HG03457 (cell line): ENCODE data around the gene GAMT.
"Not testable (repeated sequence)": the region's sequence is repeated elsewhere in the genome, so short reads cannot be mapped to it uniquely, and the experiment has no call there.

Source experiments
- ATAC-seq: cut with Tn5 transposase; IDR thresholded peaks from one replicate; pipeline ENCODE4 v1.9.1; 2021; ENCODE audit warnings: moderate number of reproducible peaks; ENCODE audit not compliant: unreplicated experiment

GAMT gene

DNA sequence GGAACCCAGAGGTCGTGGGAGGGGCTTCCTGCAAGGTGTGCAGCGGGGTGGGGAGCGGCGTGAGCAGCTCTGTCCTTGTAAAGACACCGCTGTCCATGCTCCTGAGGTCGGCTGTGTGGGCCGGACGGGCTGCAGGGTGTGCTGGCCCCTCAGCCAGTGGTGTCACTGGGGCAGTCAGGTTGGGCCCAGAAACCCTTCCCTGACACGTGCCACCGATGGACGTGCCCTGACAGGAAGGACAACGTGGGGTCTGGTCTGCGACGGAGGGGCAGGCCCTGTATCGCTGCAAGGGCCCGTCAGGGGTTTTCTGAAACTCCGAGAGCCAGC, 32.7 kb upstream of the GAMT start:
- no peak for ATAC-seq

GRCh38 chr19:1433119-1434039, 32.0 kb upstream of the GAMT start:
- no peak for ATAC-seq

GRCh38 chr19:1432507-1432887, 31.2 kb upstream of the GAMT start:
- ATAC-seq: no peak

DNA sequence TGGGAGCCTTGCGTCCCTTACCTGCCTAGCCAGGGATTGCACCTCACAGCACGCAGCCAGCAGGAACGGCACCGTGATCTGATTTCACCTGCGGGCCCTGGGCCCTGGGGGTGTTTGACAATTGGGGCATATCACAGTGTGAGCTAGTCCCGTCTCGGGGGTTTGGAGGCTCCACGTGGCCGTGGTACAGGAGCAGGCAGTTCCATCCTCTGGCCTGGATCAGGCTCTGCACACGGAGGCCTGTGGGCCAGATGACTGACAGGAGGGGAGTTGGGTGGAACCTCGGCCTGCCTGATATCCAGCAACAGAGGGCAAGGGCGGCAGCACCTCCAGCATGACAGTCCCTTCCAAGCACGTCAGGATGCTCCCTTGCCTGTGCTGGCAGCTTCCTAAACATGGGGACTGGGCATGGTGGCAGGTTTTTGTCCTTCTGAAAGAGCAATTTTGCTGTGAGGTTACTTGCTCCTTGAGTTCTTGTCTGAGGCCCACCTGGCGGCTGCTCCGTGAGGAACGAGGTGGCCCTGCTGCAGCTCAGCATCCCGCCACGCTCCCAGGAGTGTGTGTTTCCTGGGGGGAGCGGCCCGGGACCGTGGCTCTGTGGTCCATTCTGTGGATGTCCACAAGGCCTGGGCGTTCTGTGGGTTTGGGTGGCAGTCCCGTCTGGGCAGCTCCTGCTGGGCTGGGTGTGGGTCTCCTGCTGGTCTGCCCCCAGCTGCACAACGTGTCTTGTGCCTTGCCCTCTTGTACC, 30.6 kb upstream of the GAMT start:
- no peak for ATAC-seq

DNA sequence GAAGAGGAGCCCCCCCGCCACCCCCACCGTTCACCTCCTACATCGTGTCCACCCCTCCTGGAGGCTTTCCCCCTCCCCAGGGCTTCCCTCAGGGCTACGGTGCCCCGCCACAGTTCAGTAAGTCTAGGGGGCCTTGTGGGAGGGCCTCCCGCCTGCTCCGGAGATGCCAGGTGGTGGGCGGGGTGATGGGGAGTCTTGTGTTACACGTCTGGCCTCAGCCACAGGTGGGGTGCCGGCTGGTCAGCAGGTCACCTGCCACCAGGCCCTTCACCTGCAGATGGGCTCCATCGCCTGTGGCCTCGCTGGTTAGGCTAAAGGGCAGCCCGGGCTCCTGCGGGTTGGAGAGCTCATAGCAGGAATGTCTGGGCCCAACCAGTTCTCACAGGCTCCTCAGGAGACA, 28.9 kb upstream of the GAMT start:
- no peak for ATAC-seq

GRCh38 chr19:1429750-1430149, 28.4 kb upstream of the GAMT start:
- ATAC-seq: no peak

- ATAC-seq: no peak
Measured at GRCh38 chr19:1428738-1429391, 27.5 kb upstream of the GAMT start.

DNA sequence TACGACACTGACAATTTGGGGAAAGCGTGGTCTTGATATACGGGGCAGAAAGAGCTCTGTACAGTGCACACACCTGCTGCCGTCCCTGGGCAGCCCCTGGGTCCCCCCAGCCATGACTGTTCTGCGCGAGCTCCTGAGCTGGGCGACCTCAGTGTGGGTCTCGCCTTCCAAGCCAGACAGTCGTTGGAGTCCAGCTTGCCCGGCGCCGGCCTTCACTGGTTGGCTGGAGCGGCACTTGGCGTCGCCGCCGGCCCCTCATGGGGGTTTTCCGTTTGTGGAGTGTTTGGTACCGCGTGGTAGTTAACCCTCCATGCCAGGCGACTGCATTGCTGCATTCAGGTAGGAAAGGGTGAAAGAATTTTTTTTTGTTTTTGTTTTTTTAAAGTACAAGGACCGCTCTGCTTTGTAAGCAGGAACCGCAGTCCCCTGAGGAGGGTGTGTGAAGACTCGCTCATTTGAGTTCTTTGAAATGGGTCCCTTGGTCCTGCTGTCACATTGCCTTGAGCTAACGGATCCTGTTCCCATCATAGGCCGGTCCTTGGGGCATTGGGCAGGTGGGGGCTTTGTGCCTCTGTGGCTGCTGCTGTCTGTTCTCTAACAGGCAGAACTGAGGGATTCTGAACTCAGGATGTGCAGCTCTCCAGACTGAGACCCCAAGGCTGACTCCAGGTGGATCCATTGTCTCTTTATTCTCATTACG, 26.0 kb upstream of the GAMT start:
- ATAC-seq: no peak

- no peak for ATAC-seq
Measured at GRCh38 chr19:1426736-1427135, 25.4 kb upstream of the GAMT start.

DNA sequence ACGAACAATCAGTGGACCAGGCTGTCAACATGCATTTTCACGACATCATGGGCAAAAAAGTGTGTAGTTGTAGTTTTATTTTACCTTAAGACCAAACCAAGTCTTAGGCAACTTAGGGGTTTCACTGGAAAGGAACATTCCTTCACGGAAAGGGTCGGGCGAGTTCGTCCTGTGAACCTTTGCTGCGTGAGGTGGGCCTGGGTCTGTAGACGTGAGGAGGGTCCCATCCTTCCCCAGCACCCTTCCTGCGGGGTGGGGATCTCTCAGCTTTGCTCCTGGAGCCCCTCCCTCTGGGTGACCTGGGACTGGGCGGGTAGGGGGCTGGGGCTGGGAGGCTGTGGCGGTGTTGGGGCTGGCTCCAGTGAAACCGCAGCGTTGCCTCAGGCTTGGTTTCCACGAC, 24.6 kb upstream of the GAMT start:
- no peak for ATAC-seq

DNA sequence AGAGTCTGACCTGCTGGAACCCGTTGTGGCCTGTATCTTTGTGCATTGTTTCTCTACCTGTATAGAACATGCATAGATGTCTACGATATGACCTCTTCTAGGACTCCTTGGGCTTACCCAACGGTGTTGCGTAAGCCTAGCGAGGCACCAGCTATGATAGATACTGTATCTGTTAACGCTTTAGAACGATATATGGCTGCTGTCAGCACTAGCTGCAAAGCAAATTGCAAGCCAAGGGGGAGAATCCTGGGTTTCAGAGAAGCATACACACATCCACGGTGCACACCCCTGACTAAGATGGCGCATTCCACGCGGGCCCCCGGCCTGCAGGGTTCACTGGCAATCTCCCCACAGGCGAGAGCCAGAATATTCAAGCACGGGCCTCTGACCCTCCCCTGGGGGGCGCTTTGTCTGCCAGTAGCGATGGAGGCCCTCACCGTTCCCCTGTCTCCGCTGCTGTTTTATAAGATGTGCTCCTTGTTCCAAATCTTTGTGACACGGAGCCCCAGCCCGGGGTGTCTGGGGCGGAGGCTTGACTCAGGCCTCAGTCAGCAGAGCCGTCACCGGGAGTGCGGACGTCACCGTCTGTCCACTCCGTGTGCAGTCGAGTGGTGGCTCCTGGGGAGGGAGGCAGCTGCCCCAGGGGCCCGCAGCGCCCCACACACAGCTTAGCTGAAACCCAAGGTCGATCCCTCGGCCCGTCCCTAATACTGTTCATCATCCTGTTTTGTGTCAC, 23.9 kb upstream of the GAMT start:
- ATAC-seq: no peak

- ATAC-seq: no peak
Measured at GRCh38 chr19:1424192-1424955, 23.0 kb upstream of the GAMT start.

- no peak for ATAC-seq
Measured at GRCh38 chr19:1423436-1424191, 22.3 kb upstream of the GAMT start.

GRCh38 chr19:1422943-1423342, 21.6 kb upstream of the GAMT start:
- ATAC-seq: no peak

GRCh38 chr19:1422360-1422759, 21.0 kb upstream of the GAMT start:
- ATAC-seq: no peak

- ATAC-seq: no peak
Measured at GRCh38 chr19:1421958-1422305, 20.6 kb upstream of the GAMT start.

GRCh38 chr19:1421218-1421957, 20.0 kb upstream of the GAMT start:
- ATAC-seq: no peak

DNA sequence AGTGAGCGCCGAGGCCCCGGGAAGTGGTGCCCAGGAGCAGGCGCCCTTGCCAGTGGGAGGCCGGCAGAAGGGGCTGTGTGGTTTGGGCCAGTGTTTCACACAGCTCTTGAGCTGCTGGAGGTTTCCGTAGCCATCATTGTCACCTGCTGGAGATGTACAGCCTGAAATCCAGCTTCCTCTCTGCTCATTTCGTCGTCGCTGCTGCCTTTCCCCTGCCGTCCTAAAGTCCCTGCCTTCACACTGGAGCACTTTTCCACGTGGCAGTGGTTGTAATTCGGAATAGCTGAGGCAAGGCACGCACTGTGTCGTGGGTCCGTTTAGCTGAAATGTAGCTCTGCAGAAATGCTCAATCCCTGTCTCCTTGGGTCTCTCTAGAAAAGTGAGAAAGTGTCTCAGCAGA, 19.2 kb upstream of the GAMT start:
- ATAC-seq: no peak

GRCh38 chr19:1420085-1420484, 18.7 kb upstream of the GAMT start:
- ATAC-seq: not testable (repeated sequence)
